SJCRH30 (cell line): ENCODE measurements around the gene CTNNBL1. TPM values are rescaled to one million over a fixed set of nuclear protein-coding genes. Genes with fewer than 3 reads are reported as not detected.

ENCODE experiments used
- DNase-seq, 2 experiments: peaks; one replicate each; pipeline ENCODE4 v3.0.0-alpha.2; 2015 to 2020
- H3K27ac ChIP-seq: fragments of 250-450 bp; sonication (Bioruptor Pico); 2 replicates; pipeline ENCODE4 v1.5.1; 2020; ENCODE audit warnings: mild to moderate bottlenecking, moderate library complexity
- H3K27me3 ChIP-seq: fragments of 250-450 bp; sonication (Bioruptor Pico); 2 replicates; pipeline ENCODE4 v1.5.1; 2020; ENCODE audit warnings: mild to moderate bottlenecking, moderate library complexity
- H3K36me3 ChIP-seq: fragments of 250-450 bp; sonication (Bioruptor Pico); 2 replicates; pipeline ENCODE4 v1.5.1; 2020; ENCODE audit warnings: mild to moderate bottlenecking, moderate library complexity
- H3K4me1 ChIP-seq: fragments of 250-450 bp; sonication (Bioruptor Pico); 2 replicates; pipeline ENCODE4 v1.5.1; 2020; ENCODE audit warnings: mild to moderate bottlenecking, moderate library complexity
- H3K4me3 ChIP-seq: fragments of 250-450 bp; sonication (Bioruptor Pico); 2 replicates; pipeline ENCODE4 v1.5.1; 2020; ENCODE audit warnings: mild to moderate bottlenecking, moderate library complexity
- H3K9me3 ChIP-seq: fragments of 250-450 bp; sonication (Bioruptor Pico); replicated peaks from 2 replicates; pipeline ENCODE4 v1.5.1; 2020; ENCODE audit warnings: mild to moderate bottlenecking, moderate library complexity
- total RNA-seq: library from RNA; depleted of rRNA; stranded (reverse); fragments of >200 nt; shearing (Covaris generic); gene quantifications from 2 replicates; pipeline ENCODE4 v1.2.3, GENCODE V29; 2014; rRNA removed

CTNNBL1 gene
- total RNA-seq, 1 experiment from 2014 or later = 89.5 TPM

DNA sequence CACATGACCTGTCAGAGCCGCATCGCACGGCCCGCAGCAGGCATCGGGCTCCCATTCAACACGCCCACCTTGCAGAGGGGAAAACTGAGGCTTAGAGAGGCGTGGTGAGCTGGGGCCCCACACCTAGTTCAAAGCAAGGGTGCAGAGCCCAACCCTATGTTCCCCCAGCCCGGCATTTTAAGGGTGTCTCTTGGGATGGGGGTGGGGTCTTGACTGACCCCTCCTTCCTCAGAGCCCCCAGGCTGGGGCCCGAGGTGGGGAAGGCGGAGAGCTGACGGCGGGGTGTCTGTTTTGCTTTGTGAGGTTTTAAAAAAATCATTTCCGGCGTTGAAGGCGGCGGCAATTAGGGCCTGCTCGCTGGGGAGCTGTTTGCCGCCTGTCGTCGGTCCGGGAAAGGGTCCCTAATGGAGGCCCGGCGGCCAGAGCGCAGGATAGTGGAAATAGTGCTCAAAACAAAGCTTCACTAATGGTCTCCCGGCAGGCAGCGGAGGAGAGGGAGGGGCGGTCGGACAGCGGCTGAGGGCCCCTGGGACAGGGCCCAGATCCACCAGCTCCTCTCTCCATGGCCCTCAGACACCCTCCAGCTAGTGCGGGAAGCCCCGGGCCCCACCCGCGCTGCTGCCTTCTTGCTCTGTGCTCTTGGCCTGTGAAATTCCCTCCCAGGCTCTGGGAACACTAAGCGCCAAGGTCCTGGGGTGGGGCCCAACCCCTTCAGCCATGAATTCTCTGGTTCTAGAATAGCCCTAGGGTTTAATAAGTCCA lies 221.0 kb downstream of the CTNNBL1 start:
- Histone ChIP-seq H3K4me3 (peak overlapping the region; percentile 56), H3K36me3 (no peaks in the 10 kb centered on the region), H3K27ac (peak overlapping the region; percentile 42), H3K27me3 (peaks cover 26% of the 10 kb centered on the region), H3K9me3 (no peaks in the 10 kb centered on the region), H3K4me1 (peaks cover 13% of the 10 kb centered on the region; the same call in 1 of the 2 replicates)
- DNase-seq = peak; percentile 85 to 89

DNA sequence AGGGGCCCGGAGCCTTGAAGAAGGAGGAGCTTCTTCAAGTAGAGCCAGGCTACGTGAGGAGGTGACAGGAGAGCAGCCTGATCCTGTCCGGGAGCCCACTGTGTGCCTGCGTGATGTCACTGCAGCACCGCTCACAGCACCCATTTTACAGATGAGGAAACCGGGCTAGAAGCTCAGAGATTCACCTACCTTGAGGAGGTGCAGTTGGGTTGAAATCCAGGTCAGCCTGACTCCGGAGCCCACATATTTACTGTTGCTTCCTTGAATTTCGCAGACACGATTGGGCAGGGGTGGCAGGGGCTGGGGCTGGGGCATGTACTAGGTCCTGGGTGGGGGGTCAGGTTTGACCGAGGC lies 221.6 kb downstream of the CTNNBL1 start:
- DNase-seq = no peak
- Histone ChIP-seq H3K9me3 (no peaks in the 10 kb centered on the region), H3K4me1 (peaks cover 13% of the 10 kb centered on the region; the same call in 1 of the 2 replicates), H3K27ac (peak overlapping the region; percentile 42), H3K4me3 (peak overlapping the region; percentile 56), H3K36me3 (no peaks in the 10 kb centered on the region), H3K27me3 (peaks cover 26% of the 10 kb centered on the region)

DNA sequence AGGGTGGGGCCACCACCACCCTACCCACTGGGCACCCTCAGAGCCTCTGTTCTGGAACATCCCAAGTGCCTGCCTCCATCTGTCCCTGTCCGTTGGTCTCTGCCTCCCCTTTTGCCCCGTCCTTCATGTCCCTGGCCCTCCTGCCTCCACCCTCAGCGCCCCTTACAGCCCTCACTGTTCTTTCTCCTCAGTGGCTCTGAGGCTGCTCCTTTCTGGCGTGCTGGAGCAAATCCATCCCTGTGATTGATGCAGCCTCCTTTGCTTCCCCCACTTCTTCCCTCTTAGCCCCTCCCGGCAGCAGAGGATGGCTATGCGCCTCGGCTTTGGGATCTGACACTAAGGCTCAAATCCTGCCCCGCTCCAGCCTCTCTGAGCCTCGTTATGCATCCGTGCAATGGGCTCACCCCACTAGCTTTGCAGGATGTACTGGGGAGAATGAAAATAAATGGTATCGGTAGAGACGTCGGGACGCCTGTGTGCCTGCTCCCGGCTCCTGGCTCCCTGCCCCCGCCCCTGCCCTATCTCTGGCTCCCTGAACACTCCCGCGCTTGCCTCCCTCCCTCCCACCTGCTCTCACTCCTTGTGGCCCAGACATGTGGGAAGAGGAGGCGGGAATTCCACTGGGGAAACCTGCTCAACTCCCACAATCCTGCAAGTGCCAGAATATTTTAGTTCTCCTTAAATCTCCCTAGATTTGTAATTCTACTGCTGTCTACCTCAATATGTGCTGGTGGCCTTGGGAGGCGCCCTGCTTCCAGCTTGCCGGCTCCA lies 222.2 kb downstream of the CTNNBL1 start:
- Histone ChIP-seq H3K36me3 (no peaks in the 10 kb centered on the region), H3K9me3 (no peaks in the 10 kb centered on the region), H3K4me1 (peaks cover 13% of the 10 kb centered on the region; the same call in 1 of the 2 replicates), H3K4me3 (peak overlapping the region; percentile 56), H3K27me3 (peaks cover 26% of the 10 kb centered on the region), H3K27ac (no peak overlapping the region)
- peak; percentile 92 to 93 for DNase-seq

DNA sequence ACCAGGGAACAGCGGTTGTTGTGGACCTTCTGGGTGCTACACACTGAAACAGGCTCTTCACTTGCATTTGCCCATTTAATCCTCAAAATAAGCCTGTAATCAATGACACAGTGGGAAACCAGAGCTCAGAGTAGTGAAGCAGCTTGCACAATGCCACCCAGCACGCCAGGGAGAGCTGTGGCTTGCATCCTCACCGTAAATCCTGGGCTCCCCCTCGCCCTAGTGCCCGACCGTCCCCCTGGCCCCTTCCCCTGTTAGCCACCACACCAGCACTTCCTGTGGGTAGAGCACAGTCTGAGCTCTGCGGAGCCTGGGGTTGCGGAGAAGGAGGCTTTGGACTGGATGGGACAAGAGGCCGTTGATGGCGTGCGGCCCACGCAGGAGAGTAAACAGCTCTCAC lies 223.6 kb downstream of the CTNNBL1 start:
- Histone ChIP-seq H3K36me3 (no peaks in the 10 kb centered on the region), H3K4me3 (no peak overlapping the region), H3K27me3 (peaks cover 24% of the 10 kb centered on the region), H3K4me1 (peaks cover 13% of the 10 kb centered on the region; the same call in 1 of the 2 replicates), H3K27ac (no peak overlapping the region), H3K9me3 (no peaks in the 10 kb centered on the region)
- DNase-seq = no peak

DNA sequence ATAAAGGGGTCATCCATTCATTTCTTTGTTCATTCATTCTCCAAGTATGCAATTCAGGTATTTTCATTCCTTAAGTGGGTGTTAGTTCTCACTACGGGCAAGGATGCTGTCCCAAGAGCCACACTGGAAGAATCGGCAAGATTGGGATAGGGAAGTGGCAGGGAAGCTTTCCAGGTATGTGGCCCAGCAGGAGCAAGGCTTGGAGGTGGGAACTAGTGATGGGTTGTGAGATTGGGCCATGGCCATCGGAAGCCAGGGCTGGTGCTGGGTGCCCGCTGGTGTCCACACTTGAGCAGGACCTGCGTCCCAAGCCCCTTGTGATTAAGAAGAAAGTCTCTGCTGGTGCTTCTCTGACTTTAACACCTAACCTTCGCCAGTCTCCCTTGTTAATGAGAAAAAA lies 224.2 kb downstream of the CTNNBL1 start:
- H3K27ac ChIP-seq = no peak overlapping the region
- H3K4me3 ChIP-seq = no peak overlapping the region
- H3K36me3 ChIP-seq = no peaks in the 10 kb centered on the region
- H3K9me3 ChIP-seq = no peaks in the 10 kb centered on the region
- H3K4me1 ChIP-seq = peaks cover 13% of the 10 kb centered on the region; the same call in 1 of the 2 replicates
- no peak for DNase-seq
- H3K27me3 ChIP-seq = peaks cover 21% of the 10 kb centered on the region

DNA sequence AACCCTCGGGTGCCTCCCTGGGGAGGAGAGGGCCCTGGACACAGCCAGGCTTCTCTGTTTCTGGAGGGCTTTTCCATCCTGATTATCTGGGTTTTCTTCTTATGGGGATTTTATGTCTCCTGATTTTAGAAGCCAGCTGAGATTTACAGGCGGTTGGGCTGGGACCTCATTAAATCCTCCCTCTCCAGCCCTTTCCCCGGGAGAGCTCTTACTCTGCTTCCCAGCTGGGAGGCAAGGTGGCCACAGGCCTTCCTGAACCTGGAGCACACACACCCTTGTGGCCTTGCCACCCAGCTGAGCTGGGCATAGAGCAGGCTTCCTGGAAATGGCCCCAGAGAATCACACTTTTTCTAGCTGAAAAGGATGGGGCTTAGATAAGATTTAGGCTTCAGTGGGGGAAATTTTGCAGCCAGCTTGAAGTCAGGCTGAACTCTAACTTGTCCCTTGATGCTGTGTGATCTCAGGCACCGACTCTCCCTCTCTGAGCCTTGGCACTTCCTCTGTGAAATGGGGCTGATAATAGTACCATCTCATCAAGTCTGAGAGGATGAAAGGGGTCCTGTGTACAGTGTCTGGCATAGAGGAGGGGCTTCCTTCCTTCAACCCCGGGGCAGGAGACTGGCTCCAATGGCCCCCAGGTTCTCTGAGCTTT lies 225.7 kb downstream of the CTNNBL1 start:
- Histone ChIP-seq H3K4me1 (peaks cover 7% of the 10 kb centered on the region; the same call in 1 of the 2 replicates), H3K27ac (no peak overlapping the region), H3K9me3 (no peaks in the 10 kb centered on the region), H3K4me3 (no peak overlapping the region), H3K36me3 (no peaks in the 10 kb centered on the region), H3K27me3 (peaks cover 28% of the 10 kb centered on the region)
- no peak for DNase-seq

DNA sequence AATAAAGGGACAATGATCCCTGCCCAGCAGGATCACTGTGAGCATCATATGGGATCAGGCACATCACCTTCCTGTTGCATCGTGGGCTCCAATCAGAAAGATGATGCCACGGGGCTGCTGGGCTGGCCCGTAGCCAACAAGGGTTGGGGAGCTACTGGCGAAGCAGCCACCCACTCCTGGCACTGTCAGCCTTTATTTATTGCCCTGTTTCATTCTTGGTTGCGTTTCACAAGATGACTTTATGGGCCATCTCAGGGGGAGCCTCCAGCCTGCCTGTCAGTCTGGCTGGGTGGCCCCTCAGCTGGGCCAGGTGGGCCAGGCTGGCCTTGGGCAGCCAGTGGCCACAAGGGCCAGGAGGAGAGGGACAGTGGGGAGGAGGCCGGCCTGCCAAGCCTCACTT lies 226.4 kb downstream of the CTNNBL1 start:
- DNase-seq = peak in 1 of 2 experiments; percentile 44
- H3K9me3 ChIP-seq = no peaks in the 10 kb centered on the region
- peaks cover 30% of the 10 kb centered on the region for H3K27me3 ChIP-seq
- no peak overlapping the region for H3K4me3 ChIP-seq
- H3K4me1 ChIP-seq = peaks cover 7% of the 10 kb centered on the region; the same call in 1 of the 2 replicates
- H3K27ac ChIP-seq = no peak overlapping the region
- no peaks in the 10 kb centered on the region for H3K36me3 ChIP-seq

DNA sequence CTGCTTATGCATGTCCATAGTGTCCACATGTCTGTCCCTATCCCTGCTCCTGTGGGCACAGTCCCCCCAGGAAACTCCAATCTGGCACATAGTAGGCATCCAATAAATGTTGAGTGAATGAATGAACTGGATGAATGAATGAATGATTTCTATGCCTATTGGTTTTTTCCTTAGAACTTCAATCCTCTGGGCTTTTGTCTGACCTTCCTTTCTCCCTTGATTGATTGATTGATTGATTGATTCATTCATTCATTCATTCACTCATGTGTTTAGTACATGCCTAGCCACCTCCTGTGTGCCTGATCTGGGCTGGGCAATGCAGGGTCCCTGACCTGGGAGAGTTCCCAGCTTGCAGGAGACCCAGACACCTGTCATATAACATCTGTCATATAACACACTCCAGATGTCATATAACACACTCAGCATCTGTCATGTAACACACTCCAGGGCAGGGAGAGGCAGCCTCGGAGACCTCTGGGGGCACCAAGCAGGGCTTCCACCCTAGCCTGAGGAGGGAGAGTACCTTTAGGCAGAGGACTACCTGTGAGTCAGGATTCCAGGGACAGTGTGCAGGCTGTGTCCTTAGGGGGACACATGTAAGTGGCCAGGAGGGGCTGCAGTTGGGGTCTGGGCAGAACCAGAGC lies 227.0 kb downstream of the CTNNBL1 start:
- no peaks in the 10 kb centered on the region for H3K36me3 ChIP-seq
- DNase-seq = peak in 1 of 2 experiments; percentile 34
- no peak overlapping the region for H3K27ac ChIP-seq
- no peak overlapping the region for H3K4me3 ChIP-seq
- H3K4me1 ChIP-seq = peaks cover 7% of the 10 kb centered on the region; the same call in 1 of the 2 replicates
- H3K9me3 ChIP-seq = no peaks in the 10 kb centered on the region
- peaks cover 33% of the 10 kb centered on the region for H3K27me3 ChIP-seq

DNA sequence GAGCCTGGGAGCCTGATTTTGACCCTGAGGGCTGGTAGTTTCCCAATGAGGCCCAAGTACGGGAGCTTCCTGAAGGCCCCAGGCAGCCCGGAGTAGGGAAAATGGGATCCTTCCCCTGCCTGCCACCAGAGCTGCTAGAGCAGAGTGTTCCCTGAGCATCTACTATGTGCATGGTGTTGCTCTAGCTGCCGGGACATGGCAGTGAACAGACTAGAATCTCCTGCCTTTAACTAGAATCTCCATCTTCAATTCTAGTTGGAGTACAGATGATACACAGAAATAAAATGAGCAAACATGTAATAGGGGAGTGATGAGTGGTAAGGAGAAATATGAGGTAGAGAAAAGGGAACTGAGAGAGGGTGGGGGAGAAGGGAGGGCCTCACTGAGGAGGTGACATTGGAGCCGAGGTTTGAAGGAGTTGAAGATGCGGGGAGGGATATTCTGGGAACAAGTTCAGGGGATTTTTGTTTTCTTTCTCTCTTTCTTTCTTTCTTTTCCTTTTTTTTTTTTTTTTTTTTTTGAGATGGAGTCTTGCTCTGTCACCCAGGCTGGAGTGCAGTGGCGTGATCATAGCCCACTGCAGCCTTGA lies 227.6 kb downstream of the CTNNBL1 start:
- Histone ChIP-seq H3K27ac (no peak overlapping the region), H3K9me3 (no peaks in the 10 kb centered on the region), H3K4me1 (peaks cover under 1% of the 10 kb centered on the region; the same call in 1 of the 2 replicates), H3K4me3 (no peak overlapping the region), H3K27me3 (peaks cover 33% of the 10 kb centered on the region), H3K36me3 (no peaks in the 10 kb centered on the region)
- no peak for DNase-seq

Other genes with a start within 250 kb of the CTNNBL1 start
- not detected in 2 replicates for gene NNAT, start 172.8 kb upstream of the CTNNBL1 start, total RNA-seq
- 172 and 191 TPM in 2 replicates for gene BLCAP, start 166.2 kb upstream of the CTNNBL1 start, total RNA-seq
- gene VSTM2L, start 209.1 kb downstream of the CTNNBL1 start, total RNA-seq = 0.18 and 0.22 TPM in 2 replicates